GM19397 (cell line): ENCODE results near the gene KIF13A.
"Not testable (repeated sequence)": the region's sequence is repeated elsewhere in the genome, so short reads cannot be mapped to it uniquely, and the experiment has no call there.

Experiments used
- ATAC-seq: cut with Tn5 transposase; IDR thresholded peaks from one replicate; pipeline ENCODE4 v1.9.1; 2021; ENCODE audit warnings: mild to moderate bottlenecking, moderate library complexity; ENCODE audit not compliant: unreplicated experiment

Gene KIF13A

DNA sequence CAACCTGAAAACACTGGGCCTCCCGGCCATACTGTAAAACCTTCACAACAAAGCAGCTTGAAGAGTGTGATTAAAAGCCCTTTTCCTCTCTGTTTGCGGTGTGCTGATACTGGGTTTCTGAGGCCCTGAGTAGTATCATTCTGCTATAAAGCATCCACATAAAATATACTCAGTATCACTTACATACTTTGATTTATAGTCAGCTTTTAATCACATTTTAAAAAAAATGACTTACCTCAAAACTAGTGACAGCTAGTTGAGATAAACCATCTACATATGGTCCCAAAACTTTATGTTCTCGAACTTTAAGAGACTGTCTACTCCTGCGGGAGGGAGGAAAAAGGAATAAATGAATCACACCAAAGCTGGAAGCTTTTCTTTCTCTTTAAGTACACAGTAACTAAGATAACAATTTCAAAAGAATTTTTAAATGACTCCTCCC is 135.7 kb downstream of the KIF13A start:
- no peak for ATAC-seq

DNA sequence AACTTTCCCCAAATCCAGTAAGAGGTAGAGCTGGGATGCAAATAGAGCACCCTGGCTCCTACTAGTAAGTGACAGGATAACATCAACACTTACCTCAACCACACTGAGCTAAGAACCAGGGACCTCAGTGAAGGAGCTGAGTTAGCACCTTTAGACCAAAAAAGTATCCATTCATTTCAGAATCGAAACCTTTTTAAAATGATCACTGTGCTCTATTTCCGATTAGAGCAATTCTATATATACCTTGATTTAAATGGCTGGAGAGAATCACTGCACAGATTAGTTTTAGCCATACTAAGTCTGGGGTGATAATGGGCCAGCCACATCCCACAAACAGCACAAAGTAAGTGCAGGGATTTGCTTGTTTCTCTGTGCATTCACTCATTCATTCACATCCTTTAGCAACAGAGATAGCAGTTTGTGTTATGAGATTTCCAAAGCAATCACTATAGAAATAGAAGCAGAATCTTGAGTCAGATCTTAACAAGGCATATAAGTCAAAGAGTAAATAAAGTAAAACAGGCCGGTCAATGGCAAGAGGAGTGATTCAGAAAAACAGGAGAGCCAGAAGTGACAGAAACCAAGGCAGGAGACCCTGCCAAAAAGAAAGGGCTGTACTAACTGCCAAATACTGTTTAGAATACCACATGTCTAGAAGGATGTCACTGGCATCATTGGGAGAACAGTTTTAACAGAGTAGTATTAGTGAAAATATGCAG is 136.3 kb downstream of the KIF13A start:
- ATAC-seq, result no peak

DNA sequence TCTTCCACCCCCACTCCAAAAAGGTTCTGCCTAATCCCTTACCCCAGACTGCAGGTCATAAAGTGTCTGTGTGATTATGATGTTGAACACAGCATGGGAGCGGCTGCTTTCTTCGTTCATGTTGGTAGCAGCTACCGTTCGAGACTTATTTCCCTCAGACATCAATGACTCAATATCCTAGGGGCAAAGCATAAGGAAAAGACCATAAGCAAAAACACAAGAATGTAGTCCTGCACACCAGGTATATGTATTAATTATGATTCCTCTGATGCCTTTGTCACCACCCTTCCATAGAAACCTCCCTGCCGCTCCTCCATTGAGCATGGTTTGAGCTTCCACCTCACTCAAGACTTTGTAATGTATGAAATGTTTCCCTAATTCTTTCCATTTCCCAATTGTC is 137.2 kb downstream of the KIF13A start:
- no peak for ATAC-seq

DNA sequence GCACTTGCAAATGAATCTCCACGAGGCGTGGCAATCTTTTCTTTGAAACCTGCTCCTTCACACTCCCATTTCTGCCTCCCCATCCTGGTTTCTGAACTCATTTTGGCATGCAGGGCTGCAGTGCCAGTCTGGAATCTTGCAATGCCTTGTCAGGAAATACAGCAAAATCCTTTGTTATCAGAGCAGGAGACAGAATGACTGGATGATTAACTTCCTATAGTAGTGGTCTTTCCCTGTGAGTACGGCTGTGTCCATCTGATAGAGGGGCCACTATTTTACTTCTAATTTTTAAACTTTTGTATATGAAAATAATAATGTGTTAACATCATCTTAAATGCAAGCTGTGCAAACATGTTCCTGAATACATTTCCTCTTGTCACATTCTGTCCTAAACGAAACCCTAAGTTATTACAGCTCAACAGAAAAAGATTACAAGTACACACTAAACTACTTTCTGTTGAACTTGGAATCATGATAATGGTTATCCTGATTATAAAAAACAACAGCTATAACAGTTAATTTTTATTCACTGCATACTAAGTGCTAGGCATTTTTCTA is 140.2 kb downstream of the KIF13A start:
- no peak for ATAC-seq

GRCh38 chr6:17846762-17847161 is 140.7 kb downstream of the KIF13A start:
- no peak for ATAC-seq

DNA sequence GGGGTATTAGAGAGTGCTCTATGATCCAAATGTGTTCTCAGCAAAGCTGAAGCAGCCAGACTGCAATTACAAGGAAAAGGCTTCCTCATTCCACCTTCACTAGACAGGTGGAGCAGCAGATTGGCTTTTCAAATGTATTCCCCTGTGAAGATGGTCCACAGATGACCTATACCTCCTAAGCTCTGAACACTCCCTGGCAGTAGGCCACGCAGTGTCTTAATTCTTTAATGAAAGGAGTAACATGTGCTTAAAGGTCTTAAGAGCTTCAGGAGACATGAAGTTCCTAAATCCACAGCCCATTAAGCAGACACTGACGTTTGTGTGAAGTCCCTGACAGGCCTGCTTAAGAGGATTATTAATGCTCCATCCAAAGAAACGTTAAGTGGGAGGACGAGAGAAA is 141.8 kb downstream of the KIF13A start:
- ATAC-seq, result no peak

DNA sequence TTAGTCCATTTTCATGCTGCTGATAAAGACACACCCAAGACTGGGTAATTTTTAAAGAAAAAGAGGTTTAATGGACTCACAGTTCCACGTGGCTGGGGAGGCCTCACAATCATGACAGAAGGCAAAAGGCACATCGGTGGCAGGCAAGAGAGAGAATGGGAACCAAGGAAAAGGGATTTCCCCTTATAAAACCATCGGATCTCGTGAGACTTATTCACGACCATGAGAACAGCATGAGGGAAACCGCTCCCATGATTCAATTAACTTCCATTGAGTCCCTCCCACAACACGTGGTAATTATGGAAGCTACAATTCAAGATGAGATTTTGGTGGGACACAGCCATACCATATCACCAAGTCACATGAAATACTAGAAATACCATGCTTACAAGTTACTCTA is 142.5 kb downstream of the KIF13A start:
- ATAC-seq, result not testable (repeated sequence)

GRCh38 chr6:17842934-17843821 is 144.3 kb downstream of the KIF13A start:
- ATAC-seq, result no peak

DNA sequence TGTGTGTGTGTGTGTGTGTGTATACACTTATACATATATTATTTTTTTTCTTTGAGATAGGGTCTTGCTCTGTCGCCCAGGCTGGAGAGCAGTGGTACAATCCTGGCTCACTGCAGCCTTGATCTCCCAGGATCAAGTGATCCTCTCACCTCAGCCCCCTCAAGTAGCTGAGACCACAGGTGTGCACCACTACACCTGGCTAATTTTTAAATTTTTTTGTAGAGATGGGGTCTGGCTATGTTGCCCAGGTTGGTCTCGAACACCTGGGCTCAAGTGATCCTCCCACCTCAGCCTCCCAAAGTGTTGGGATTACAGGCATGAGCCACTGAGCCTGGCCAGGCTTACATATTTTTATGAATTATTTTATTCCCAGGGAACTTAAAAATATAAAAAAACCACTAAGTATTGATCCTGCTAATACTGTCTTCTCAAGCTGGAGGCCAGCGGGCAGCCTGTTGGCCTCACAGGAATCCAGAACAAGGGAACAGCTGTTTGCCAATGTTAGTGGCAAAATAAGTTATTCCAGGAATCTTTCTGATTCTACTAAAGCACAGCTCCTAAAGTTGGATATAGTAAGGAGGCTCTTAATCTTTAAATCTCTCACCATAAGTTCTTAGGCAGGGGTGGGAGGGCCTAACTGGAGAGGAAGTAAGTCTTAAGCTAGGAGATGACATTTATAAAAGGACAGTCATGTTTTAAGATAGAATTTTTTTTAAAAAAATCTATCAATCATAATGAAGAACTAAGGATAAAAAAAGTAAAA is 145.2 kb downstream of the KIF13A start:
- ATAC-seq, result no peak

DNA sequence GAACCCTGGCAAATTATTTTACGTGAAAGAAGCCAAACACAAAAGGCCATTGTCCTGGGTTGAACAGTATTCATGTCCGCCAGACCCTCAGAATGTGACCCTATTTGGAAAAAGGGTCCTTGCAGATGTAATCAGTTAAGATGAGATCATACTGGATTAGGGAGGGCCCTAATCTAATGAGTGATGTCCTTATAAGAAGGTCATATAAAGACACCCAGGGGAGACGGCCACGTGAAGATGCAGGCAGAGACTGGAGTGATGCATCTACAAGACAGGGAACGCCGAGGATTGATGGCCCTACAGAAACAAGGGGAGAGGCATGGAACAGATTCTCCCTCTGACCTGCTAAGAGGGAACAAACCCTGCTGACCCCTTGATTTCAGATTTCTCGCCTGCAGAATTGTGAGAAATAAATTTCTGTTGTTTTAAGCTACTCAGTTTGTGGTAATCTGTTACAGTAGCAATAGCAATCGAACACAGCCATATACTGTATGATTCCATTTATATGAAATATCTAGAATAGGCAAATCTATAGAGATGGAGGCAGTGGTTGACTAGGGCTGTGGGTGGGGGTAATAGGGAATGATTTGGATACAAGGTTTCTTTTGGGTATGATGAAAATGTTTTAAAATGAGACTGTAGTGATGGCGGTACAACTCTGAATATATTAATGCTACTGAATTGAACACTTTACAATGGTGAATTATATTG is 147.8 kb downstream of the KIF13A start:
- ATAC-seq, result no peak

- ATAC-seq, result no peak
Measured at GRCh38 chr6:17836293-17836692, 151.1 kb downstream of the KIF13A start.

DNA sequence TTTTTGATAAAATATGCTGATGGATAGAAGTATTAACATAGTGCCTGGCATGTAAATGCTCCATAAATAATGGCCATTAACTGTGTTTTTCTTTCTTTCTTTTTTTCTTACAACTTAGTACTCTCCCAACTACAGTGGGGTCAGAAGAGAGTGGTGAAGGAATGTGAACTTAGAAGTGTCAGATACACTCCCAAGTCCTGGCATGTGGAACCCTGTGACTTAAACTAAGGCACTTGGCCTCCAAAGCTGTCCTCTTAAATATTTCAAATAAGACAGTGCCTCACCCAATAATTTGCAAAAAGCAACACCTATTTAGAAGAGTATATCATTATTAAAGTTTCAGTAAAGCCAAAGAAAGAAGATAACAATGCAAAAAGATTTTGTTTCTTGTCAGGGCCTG is 151.7 kb downstream of the KIF13A start:
- ATAC-seq, result no peak

DNA sequence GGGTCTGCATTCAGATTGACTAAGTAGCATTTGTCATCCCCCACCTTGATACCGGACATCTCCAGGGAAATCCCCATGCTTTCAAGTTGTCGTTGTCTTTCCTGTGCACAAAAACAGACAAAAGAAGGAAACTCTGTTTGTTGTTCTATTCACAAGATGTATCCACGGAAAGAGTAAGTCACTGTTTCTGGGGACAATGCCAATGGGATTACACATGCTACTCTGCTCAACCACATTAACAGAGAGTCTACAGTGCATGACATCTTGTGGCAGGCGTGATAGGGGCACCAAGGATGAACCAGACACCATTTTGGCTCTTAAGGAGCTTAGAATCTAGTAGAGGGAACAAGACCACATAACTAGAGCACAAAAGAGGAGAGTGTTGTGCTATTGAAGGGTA is 156.3 kb downstream of the KIF13A start:
- no peak for ATAC-seq

DNA sequence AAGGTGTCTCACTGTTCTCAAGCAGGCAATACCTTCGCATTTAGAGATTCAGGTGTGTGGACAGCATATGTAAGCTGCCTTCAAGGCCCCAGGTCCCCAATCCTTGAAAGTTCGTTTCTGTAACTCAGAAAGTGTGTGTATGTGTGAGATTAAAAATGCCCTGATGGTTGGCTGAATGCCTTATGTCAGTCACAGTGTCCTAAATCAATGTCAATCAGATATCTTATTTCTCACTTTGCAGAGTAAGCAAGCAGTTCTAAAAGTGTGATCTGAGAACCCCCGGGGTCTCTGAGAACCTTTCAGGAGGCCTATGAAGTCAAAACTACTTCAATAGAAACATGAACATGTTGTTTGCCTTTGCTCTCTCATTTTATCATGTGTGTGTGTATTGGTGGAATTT is 157.5 kb downstream of the KIF13A start:
- ATAC-seq, result no peak

DNA sequence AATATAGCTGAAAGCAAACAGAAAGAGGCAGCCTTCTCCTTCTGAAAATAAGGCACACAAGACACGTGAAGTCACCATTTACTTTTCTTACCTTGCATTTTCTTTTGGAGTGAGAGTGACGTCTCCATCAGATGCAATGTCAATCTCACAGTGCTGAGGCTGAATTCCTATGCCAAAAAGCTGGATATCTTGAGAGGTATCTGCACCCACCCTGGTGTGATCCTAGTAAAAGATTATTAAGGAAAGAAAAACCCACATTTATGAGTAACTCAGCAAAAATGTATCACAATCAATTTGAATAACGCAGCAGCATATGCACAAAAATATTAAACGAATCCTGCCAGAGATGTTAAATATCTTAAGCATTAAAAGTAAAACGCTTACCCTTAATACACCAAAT is 159.3 kb downstream of the KIF13A start:
- ATAC-seq, result no peak

DNA sequence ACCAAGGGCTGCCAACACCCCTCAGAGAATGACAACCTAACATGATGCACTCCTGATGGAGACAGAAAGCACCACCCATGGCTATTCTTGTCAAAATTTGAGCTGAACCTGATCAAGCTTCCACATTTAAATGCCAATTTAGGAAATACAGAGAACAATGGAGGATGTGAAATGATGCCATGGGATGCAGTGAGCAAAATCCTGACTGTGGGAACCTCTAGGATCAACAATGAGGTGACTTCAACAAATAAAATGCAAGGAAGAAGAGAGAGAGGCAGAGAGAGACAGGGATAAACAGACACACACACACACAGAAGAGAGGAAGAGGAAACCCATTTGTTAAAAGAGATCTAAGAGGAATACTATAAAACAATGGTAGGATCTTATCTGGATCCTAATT is 161.1 kb downstream of the KIF13A start:
- ATAC-seq, result no peak

- ATAC-seq, result no peak
Measured at GRCh38 chr6:17820055-17820454, 167.4 kb downstream of the KIF13A start.

- ATAC-seq, result no peak
Measured at GRCh38 chr6:17817763-17818162, 169.7 kb downstream of the KIF13A start.

DNA sequence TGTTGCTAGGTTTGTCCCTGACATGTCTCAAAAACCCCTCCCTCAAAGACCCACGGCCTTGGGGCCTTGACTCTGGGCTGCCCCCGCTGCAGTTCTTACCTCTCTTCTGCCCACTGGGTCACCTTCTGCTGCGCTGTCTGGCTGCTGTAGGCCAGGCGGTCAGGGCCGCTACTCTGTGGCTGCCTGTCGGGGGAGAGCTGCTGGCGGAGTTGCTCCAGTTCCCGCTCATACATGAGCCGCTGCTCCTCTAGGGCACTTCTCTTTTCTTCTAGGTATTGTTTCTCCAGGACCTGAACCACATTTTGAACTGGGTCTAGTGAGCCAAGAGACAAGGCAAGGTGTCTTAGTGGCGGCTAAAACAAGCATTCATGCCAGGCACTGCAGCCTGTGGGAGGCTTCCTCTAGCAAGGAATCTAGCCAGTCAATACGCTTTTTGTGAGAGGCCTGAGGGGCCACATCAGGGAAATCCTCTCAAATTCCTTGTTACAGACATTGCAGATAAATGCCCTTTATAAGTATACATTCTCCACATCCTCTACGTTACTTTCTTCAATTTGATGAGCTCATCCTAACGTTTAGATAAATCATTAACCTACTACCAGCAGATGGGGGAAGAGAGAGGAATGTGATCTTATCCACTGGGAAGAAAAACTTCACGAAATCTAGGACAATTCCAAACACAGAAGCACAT is 170.4 kb downstream of the KIF13A start:
- ATAC-seq, result no peak

- no peak for ATAC-seq
Measured at GRCh38 chr6:17813542-17813941, 173.9 kb downstream of the KIF13A start.
